ENCODE measurements around the gene SUGT1. TPM values are rescaled to one million over a fixed set of nuclear protein-coding genes. Genes with fewer than 3 reads are reported as not detected.

Gene SUGT1
- total RNA-seq, 6 experiments from 2014 or later: 15.4 to 29.3 (median 23.9) TPM

GRCh38 chr13:52744842-52745375 is 92.3 kb downstream of the SUGT1 start:
- Histone ChIP-seq H3K4me1 (no peaks in the 10 kb centered on the region), H3K27ac (no peak overlapping the region), H3K9me3 (no peaks in the 10 kb centered on the region), H3K36me3 (no peaks in the 10 kb centered on the region), H3K27me3 (no peaks in the 10 kb centered on the region), H3K4me3 (no peak overlapping the region)
- intact Hi-C loops (cut with DNase I): no loop called here
- DNase-seq (no peak), ATAC-seq (no peak)
- 43% methylated on average over 6 of the region's 6 CpGs for WGBS (ENCODE audit: insufficient coverage, low coverage, low lambda C conversion rate, missing lambda C conversion rate)
- TF ChIP-seq, protein P1, sequence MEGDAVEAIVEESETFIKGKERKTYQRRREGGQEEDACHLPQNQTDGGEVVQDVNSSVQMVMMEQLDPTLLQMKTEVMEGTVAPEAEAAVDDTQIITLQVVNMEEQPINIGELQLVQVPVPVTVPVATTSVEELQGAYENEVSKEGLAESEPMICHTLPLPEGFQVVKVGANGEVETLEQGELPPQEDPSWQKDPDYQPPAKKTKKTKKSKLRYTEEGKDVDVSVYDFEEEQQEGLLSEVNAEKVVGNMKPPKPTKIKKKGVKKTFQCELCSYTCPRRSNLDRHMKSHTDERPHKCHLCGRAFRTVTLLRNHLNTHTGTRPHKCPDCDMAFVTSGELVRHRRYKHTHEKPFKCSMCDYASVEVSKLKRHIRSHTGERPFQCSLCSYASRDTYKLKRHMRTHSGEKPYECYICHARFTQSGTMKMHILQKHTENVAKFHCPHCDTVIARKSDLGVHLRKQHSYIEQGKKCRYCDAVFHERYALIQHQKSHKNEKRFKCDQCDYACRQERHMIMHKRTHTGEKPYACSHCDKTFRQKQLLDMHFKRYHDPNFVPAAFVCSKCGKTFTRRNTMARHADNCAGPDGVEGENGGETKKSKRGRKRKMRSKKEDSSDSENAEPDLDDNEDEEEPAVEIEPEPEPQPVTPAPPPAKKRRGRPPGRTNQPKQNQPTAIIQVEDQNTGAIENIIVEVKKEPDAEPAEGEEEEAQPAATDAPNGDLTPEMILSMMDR (IDR thresholded peaks at IDR 0.05): no peak
- TF ChIP-seq POLR2A (IDR thresholded peaks at IDR 0.05): no peak

- ATAC-seq: no peak
- 48% methylated on average over 3 of the region's 3 CpGs for WGBS (ENCODE audit: insufficient coverage, low coverage, low lambda C conversion rate, missing lambda C conversion rate)
- H3K9me3 ChIP-seq: no peaks in the 10 kb centered on the region
These were observed 93.5 kb downstream of the SUGT1 start for GRCh38 chr13:52746141-52746540.

DNA sequence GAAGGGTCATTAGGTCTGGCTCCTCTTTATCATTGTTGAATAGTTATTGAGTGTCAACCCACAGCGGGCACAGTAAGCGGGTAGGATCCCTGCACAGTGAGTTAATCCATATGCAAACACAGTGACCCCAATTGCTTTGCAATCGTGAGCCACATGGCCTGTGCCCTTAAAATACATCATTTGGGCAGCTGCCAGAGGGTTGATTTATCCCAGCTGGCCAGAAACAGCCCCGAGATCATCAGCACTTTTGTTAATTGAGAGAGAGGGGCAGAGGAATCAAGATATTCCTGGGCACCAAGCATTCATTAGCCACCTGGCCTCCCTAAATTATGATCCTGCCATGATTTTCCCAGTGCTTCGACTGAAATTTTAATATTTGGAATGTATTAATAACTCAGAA is 96.8 kb downstream of the SUGT1 start:
- Histone ChIP-seq H3K27ac (no peak overlapping the region), H3K4me1 (no peaks in the 10 kb centered on the region), H3K36me3 (no peaks in the 10 kb centered on the region), H3K27me3 (no peaks in the 10 kb centered on the region), H3K4me3 (no peak overlapping the region), H3K9me3 (no peaks in the 10 kb centered on the region)
- WGBS (ENCODE audit: insufficient coverage, low coverage, low lambda C conversion rate, missing lambda C conversion rate): 45% methylated on average over 5 of the region's 5 CpGs
- intact Hi-C loops (cut with DNase I): no loop called here
- DNase-seq (no peak), ATAC-seq (no peak)
- TF ChIP-seq, protein P1 (IDR thresholded peaks at IDR 0.05): no peak
- no peak for TF ChIP-seq POLR2A (IDR thresholded peaks at IDR 0.05)

More at GRCh38 chr13:52746141-52746540, 93.5 kb downstream of the SUGT1 start:
- no peak overlapping the region for H3K27ac ChIP-seq
- no peak overlapping the region for H3K4me3 ChIP-seq
- intact Hi-C loops (cut with DNase I): no loop called here
- no peaks in the 10 kb centered on the region for H3K4me1 ChIP-seq
- H3K36me3 ChIP-seq: no peaks in the 10 kb centered on the region
- TF ChIP-seq, protein P1 (IDR thresholded peaks at IDR 0.05): no peak
- no peak for TF ChIP-seq POLR2A (IDR thresholded peaks at IDR 0.05)
- DNase-seq: no peak
- H3K27me3 ChIP-seq: no peaks in the 10 kb centered on the region

Other genes starting within 250 kb of the SUGT1 start
- 1 to 10 TPM in 5 of 6 experiments, under 1 TPM in 1; 0.95 to 2.3 (median 1.5) TPM for gene THSD1, start 246.7 kb upstream of the SUGT1 start, total RNA-seq
- gene VPS36, start 202.2 kb upstream of the SUGT1 start, total RNA-seq: 10 to 100 TPM; 14.6 to 25.7 (median 21.5) TPM
- 1 to 10 TPM; 2.1 to 7.2 (median 4.3) TPM for gene CKAP2, start 197.4 kb upstream of the SUGT1 start, total RNA-seq
- gene HNRNPA1L2, start 10.4 kb upstream of the SUGT1 start, total RNA-seq: 1 to 10 TPM in 5 of 6 experiments, under 1 TPM in 1; 0.31 to 1.9 (median 1.2) TPM
- not detected for gene CNMD, start 87.0 kb downstream of the SUGT1 start, total RNA-seq
- not detected for gene PCDH8, start 195.8 kb downstream of the SUGT1 start, total RNA-seq